Adrenal gland (tissue), 5 donors: ENCODE data around the gene RGL4.

Experiments used
- CTCF ChIP-seq, 6 experiments: fragments of 450-650 bp in 4 of 6; fragments of 200-600 bp in 2 of 6; sonication (generic) in 1 of 6; IDR thresholded peaks; 1 replicate in 5 of 6; 2 replicates in 1 of 6; pipeline versions ENCODE4 v1.5.1 to v1.8.0; 2016 to 2021; ENCODE audit warnings: antibody characterized with exemption in 6 of 6, mild to moderate bottlenecking in 2 of 6, moderate library complexity in 1 of 6
- POLR2A ChIP-seq, 2 donors: fragments of 450-650 bp; IDR thresholded peaks; one replicate each; pipeline ENCODE4 v1.6.1; 2017; ENCODE audit warnings: antibody characterized with exemption in 2 of 2, mild to moderate bottlenecking in 2 of 2, moderate library complexity in 1 of 2
- donor health status: DM: no; HTN: no; CAD: no.

- TF ChIP-seq CTCF (IDR thresholded peaks at IDR 0.05) (no peak), POLR2A (IDR thresholded peaks at IDR 0.05) (no peak)
Observed at GRCh38 chr22:23655891-23656475, 34.8 kb upstream of the RGL4 start.
